HepG2 (cell line): ENCODE measurements around the gene VAMP2. TPM values are rescaled to one million over a fixed set of nuclear protein-coding genes. Genes with fewer than 3 reads are reported as not detected.

ENCODE experiments used
- ARID5B ChIP-seq: IDR thresholded peaks from 2 replicates; pipeline ENCODE4 v1.4.0; 2020; ENCODE audit warnings: mild to moderate bottlenecking, missing genetic modification reagents
- FOXP1 ChIP-seq, 2 experiments: fragments of 450-650 bp in 1 of 2; IDR thresholded peaks; 2 replicates each; pipeline ENCODE4 v1.6.1; 2017 to 2018; ENCODE audit warnings: antibody characterized with exemption in 1 of 2
- GPBP1L1 ChIP-seq: sonication (generic); formaldehyde crosslinking; IDR thresholded peaks from 2 replicates; pipeline ENCODE4 v1.5.0; 2020; ENCODE audit warnings: mild to moderate bottlenecking, missing genetic modification reagents
- HNF1A ChIP-seq, 2 experiments: sonication (generic) in 1 of 2; formaldehyde crosslinking in 1 of 2; IDR thresholded peaks; 2 replicates each; pipeline versions ENCODE4 v1.4.0 to v1.6.1; 2016 to 2020; ENCODE audit warnings: borderline replicate concordance in 1 of 2, low read depth in 1 of 2, mild to moderate bottlenecking in 1 of 2, missing genetic modification reagents in 1 of 2
- HNRNPLL ChIP-seq: fragments of 200-400 bp; formaldehyde crosslinking; IDR thresholded peaks from 2 replicates; pipeline ENCODE4 v1.6.1; 2017; ENCODE audit warnings: mild to moderate bottlenecking, low read depth, low read length; ENCODE audit not compliant: poor library complexity, severe bottlenecking
- IKZF4 ChIP-seq: sonication (generic); formaldehyde crosslinking; IDR thresholded peaks from 2 replicates; pipeline ENCODE4 v1.5.1; 2020; ENCODE audit warnings: borderline replicate concordance, mild to moderate bottlenecking, low read depth, missing genetic modification reagents; ENCODE audit errors: not compliant biosample characterization
- NONO ChIP-seq, 2 experiments: fragments of 450-650 bp in 1 of 2; sonication (generic) in 1 of 2; formaldehyde crosslinking in 1 of 2; IDR thresholded peaks in 1 of 2; conservative IDR thresholded peaks in 1 of 2; 2 replicates each; pipeline versions ENCODE4 v1.6.1 to v1.8.0; 2017 to 2022; ENCODE audit warnings: mild to moderate bottlenecking in 1 of 2, missing genetic modification reagents in 1 of 2, moderate library complexity in 1 of 2
- STAT5B ChIP-seq: sonication (generic); formaldehyde crosslinking; IDR thresholded peaks from 2 replicates; pipeline ENCODE4 v1.4.0; 2020; ENCODE audit warnings: missing genetic modification reagents
- TAF1 ChIP-seq: sonication (generic); formaldehyde crosslinking; IDR thresholded peaks from 2 replicates; pipeline ENCODE4 v1.4.0; 2020; ENCODE audit warnings: missing genetic modification reagents
- TFDP1 ChIP-seq: IDR thresholded peaks from 2 replicates; pipeline ENCODE4 v1.6.1; 2016; ENCODE audit warnings: missing compliant biosample characterization, missing genetic modification reagents, borderline replicate concordance
- ZBTB20 ChIP-seq: sonication (generic); formaldehyde crosslinking; IDR thresholded peaks from 2 replicates; pipeline ENCODE4 v1.8.1; 2023; ENCODE audit warnings: missing genetic modification reagents, low read depth, mild to moderate bottlenecking, borderline replicate concordance
- ZUFSP ChIP-seq: sonication (generic); formaldehyde crosslinking; IDR thresholded peaks from 2 replicates; pipeline ENCODE4 v1.9.0; 2021; ENCODE audit warnings: missing genetic modification reagents, mild to moderate bottlenecking, borderline replicate concordance
- polyA plus RNA-seq, 8 experiments: library from polyadenylated mRNA; depleted of rRNA in 3 of 8; stranded (reverse) in 7 of 8; unstranded in 1 of 8; fragments of >200 nt; fragmentation: Illumina TruSeq in 4 of 8; extraction: Trizol in 4 of 8; gene quantifications; 2 replicates each; pipeline versions ENCODE4 v1.2.1 to v1.2.3, GENCODE V29; 2011 to 2016; ENCODE audit warnings: low read depth in 4 of 8, missing spikeins in 1 of 8, mixed read lengths in 1 of 8; ENCODE audit not compliant: insufficient read depth in 1 of 8
- total RNA-seq, 5 experiments: library from RNA; depleted of rRNA; stranded (reverse); fragments of >200 nt; fragmentation: Illumina TruSeq; extraction: Trizol; gene quantifications; 2 replicates each; pipeline ENCODE4 v1.2.3, GENCODE V29; 2016; ENCODE audit warnings: low read depth in 1 of 5

Gene VAMP2
- total and polyA plus RNA-seq, 2 of the 13 experiments (the other 11 are each of a cell fraction or from before 2014, with no cell fraction given) = 3.9 to 17.2 TPM

- TF ChIP-seq HNF1A (IDR thresholded peaks at IDR 0.05; ENCODE audit: low read depth) = no peak
- peak; percentile 36; the same call in 1 of the 2 replicates for TF ChIP-seq HNF1A (CRISPR knock-in tag; IDR thresholded peaks at IDR 0.05; ENCODE audit: borderline replicate concordance)
- TF ChIP-seq HNRNPLL = peak; percentile 21
- TF ChIP-seq FOXP1 (IDR thresholded peaks at IDR 0.05) = no peak
- TF ChIP-seq FOXP1 (CRISPR knock-in tag; IDR thresholded peaks at IDR 0.05) = no peak
- TF ChIP-seq TAF1 (CRISPR knock-in tag) = peak; percentile 74
- TF ChIP-seq TFDP1 = peak; percentile 43; the same call in 1 of the 2 replicates
- TF ChIP-seq GPBP1L1 (CRISPR knock-in tag) = no peak
- TF ChIP-seq STAT5B (CRISPR knock-in tag) = no peak
- no peak for TF ChIP-seq IKZF4 (CRISPR knock-in tag)
- no peak for TF ChIP-seq ZUFSP (CRISPR knock-in tag)
- peak; percentile 42; the same call in 1 of the 2 replicates for TF ChIP-seq ARID5B (CRISPR knock-in tag)
- TF ChIP-seq NONO (IDR thresholded peaks at IDR 0.05) = no peak
- TF ChIP-seq NONO (CRISPR knock-in tag; conservative IDR thresholded peaks at IDR 0.05) = no peak; the same call in 1 of the 2 replicates
- no peak for TF ChIP-seq ZBTB20 (CRISPR knock-in tag)
These were observed 10.5 kb downstream of the VAMP2 start, which contains the start of gene PER1 (continued) for GRCh38 chr17:8152112-8152775.
